ENCODE data around the gene OR8B2. TPM values are rescaled to one million over a fixed set of nuclear protein-coding genes. Genes with fewer than 3 reads are reported as not detected.

Gene OR8B2
- total and polyA plus RNA-seq, 2 donors (not counting 1 experiment from before 2014, with no cell fraction given), result not detected

DNA sequence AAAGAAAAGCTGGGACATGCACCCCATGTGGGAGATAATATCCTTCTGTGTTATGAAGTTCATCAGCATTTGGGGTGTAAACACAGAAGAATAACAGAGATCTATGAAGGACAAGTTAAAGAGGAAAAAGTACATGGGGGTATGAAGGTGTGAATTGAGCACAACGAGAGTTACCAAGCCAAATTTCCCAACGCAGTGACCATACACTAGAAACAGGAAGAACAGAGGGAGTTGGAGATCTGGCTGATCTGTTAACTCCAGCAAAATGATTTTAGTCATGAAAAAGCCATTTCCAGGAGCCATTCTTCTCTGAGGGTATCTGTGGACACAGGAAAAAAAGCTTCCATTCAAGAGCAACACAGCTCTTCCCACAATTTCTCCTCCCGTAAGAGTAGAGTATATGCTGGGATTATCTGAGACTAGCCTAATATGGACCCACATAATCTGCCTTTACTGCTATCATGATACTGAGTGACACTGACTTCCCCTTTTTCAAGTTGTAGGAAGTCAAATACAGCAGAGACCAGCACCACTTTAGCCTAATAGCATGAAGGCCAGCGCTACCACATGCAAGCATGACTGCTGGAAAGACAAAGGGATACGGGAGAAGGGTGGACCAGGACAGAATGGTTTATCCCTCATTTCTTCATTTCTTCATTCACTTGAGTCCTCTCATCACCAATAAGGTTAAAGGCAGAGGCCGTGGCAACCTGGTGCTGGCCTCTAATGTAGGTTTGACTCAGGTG is 44.7 kb downstream of the OR8B2 start:
- Histone ChIP-seq H4K20me1 (ENCODE audit: control insufficient read depth, extremely low read depth, insufficient read depth, low read length) (no peaks in the 10 kb centered on the region), H2AFZ (ENCODE audit: low read length) (no peak overlapping the region), H3K27me3 (ENCODE audit: control insufficient read depth, insufficient read depth, low read length) (no peaks in the 10 kb centered on the region), H3K27ac (ENCODE audit: insufficient read depth, low read length) (no peak overlapping the region), H3K4me1 (ENCODE audit: control insufficient read depth, extremely low read depth, insufficient read depth, low read length) (no peaks in the 10 kb centered on the region), H3K79me2 (ENCODE audit: control insufficient read depth, insufficient read depth, low read length) (no peaks in the 10 kb centered on the region), H3K9me3 (ENCODE audit: control insufficient read depth, insufficient read depth, low read depth, low read length) (no peaks in the 10 kb centered on the region), H3K4me2 (ENCODE audit: extremely low read depth, insufficient read depth, low read length) (no peak overlapping the region), H3K4me3 (replicated peaks in 1 of 4; ENCODE audit: control extremely low read depth in 1 of 4, insufficient read depth in 1 of 4, low read depth in 3 of 4, low read length in 4 of 4) (no peak overlapping the region), H3K9ac (ENCODE audit: insufficient read depth, low read length) (no peak overlapping the region), H3K36me3 (ENCODE audit: control insufficient read depth, insufficient read depth, low read length) (no peaks in the 10 kb centered on the region)
- TF ChIP-seq EZH2 (IDR thresholded peaks at IDR 0.05; ENCODE audit: low read length, missing control alignments), result no peak
- TF ChIP-seq, protein P1, sequence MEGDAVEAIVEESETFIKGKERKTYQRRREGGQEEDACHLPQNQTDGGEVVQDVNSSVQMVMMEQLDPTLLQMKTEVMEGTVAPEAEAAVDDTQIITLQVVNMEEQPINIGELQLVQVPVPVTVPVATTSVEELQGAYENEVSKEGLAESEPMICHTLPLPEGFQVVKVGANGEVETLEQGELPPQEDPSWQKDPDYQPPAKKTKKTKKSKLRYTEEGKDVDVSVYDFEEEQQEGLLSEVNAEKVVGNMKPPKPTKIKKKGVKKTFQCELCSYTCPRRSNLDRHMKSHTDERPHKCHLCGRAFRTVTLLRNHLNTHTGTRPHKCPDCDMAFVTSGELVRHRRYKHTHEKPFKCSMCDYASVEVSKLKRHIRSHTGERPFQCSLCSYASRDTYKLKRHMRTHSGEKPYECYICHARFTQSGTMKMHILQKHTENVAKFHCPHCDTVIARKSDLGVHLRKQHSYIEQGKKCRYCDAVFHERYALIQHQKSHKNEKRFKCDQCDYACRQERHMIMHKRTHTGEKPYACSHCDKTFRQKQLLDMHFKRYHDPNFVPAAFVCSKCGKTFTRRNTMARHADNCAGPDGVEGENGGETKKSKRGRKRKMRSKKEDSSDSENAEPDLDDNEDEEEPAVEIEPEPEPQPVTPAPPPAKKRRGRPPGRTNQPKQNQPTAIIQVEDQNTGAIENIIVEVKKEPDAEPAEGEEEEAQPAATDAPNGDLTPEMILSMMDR (conservative IDR thresholded peaks at IDR 0.05 in 1 of 2, IDR thresholded peaks at IDR 0.05 in 1 of 2; ENCODE audit: low read depth in 1 of 2, low read length in 2 of 2), result no peak
- no peak for DNase-seq (ENCODE audit: low read depth in 2 of 2)

Other genes with a start within 250 kb of the OR8B2 start
- not detected in 2 replicates for gene OR10D3, start 201.2 kb downstream of the OR8B2 start, total RNA-seq
- gene OR10D3, start 201.2 kb downstream of the OR8B2 start, polyA plus RNA-seq, result not detected in 2 replicates
- gene OR8G1, start 143.4 kb downstream of the OR8B2 start, total RNA-seq, result not detected in 2 replicates
- not detected in 2 replicates for gene OR8G1, start 143.4 kb downstream of the OR8B2 start, polyA plus RNA-seq
- not detected in 2 replicates for gene OR8G5, start 128.1 kb downstream of the OR8B2 start, total RNA-seq
- gene OR8G5, start 128.1 kb downstream of the OR8B2 start, polyA plus RNA-seq, result not detected in 2 replicates
- gene OR8D1, start 70.5 kb downstream of the OR8B2 start, total RNA-seq, result not detected in 2 replicates
- gene OR8D1, start 70.5 kb downstream of the OR8B2 start, polyA plus RNA-seq, result not detected in 2 replicates
- not detected in 2 replicates for gene OR8D2, start 64.3 kb downstream of the OR8B2 start, total RNA-seq
- not detected in 2 replicates for gene OR8D2, start 64.3 kb downstream of the OR8B2 start, polyA plus RNA-seq
- gene OR8B3, start 14.5 kb upstream of the OR8B2 start, total RNA-seq, result not detected in 2 replicates
- gene OR8B3, start 14.5 kb upstream of the OR8B2 start, polyA plus RNA-seq, result not detected in 2 replicates
- not detected in 2 replicates for gene OR8B4, start 40.4 kb upstream of the OR8B2 start, total RNA-seq
- not detected in 2 replicates for gene OR8B4, start 40.4 kb upstream of the OR8B2 start, polyA plus RNA-seq
- gene OR8B8, start 61.2 kb upstream of the OR8B2 start, total RNA-seq, result not detected in 2 replicates
- not detected in 2 replicates for gene OR8B8, start 61.2 kb upstream of the OR8B2 start, polyA plus RNA-seq
- not detected in 2 replicates for gene OR8B12, start 159.2 kb upstream of the OR8B2 start, total RNA-seq
- not detected in 2 replicates for gene OR8B12, start 159.2 kb upstream of the OR8B2 start, polyA plus RNA-seq
- not detected in 2 replicates for gene OR8A1, start 185.5 kb upstream of the OR8B2 start, total RNA-seq
- gene OR8A1, start 185.5 kb upstream of the OR8B2 start, polyA plus RNA-seq, result not detected in 2 replicates
- gene PANX3, start 226.9 kb upstream of the OR8B2 start, total RNA-seq, result not detected in 2 replicates
- gene PANX3, start 226.9 kb upstream of the OR8B2 start, polyA plus RNA-seq, result not detected in 2 replicates
- 30.0 and 36.2 TPM in 2 replicates for gene TBRG1, start 238.4 kb upstream of the OR8B2 start, total RNA-seq
- gene TBRG1, start 238.4 kb upstream of the OR8B2 start, polyA plus RNA-seq, result 21.6 and 31.0 TPM in 2 replicates